HG03558 (cell line): ENCODE results near the gene RHBDD3.

Source experiments
- ATAC-seq: cut with Tn5 transposase; IDR thresholded peaks from one replicate; pipeline ENCODE4 v1.9.1; 2021; ENCODE audit warnings: moderate number of reproducible peaks; ENCODE audit not compliant: unreplicated experiment; ENCODE audit errors: extremely low read depth

RHBDD3 gene

GRCh38 chr22:29267858-29268510, at the start of gene RHBDD3, which contains the start of gene EWSR1:
RHBDD3 (minus strand) TSS chr22:29267981; CDS start chr22:29265626, 2,355 bp downstream.
EWSR1 (plus strand) TSS chr22:29268268; CDS start chr22:29268337, 69 bp downstream.
- peak; percentile 40 for ATAC-seq

GRCh38 chr22:29316141-29316828, 48.5 kb upstream of the RHBDD3 start:
- no peak for ATAC-seq

DNA sequence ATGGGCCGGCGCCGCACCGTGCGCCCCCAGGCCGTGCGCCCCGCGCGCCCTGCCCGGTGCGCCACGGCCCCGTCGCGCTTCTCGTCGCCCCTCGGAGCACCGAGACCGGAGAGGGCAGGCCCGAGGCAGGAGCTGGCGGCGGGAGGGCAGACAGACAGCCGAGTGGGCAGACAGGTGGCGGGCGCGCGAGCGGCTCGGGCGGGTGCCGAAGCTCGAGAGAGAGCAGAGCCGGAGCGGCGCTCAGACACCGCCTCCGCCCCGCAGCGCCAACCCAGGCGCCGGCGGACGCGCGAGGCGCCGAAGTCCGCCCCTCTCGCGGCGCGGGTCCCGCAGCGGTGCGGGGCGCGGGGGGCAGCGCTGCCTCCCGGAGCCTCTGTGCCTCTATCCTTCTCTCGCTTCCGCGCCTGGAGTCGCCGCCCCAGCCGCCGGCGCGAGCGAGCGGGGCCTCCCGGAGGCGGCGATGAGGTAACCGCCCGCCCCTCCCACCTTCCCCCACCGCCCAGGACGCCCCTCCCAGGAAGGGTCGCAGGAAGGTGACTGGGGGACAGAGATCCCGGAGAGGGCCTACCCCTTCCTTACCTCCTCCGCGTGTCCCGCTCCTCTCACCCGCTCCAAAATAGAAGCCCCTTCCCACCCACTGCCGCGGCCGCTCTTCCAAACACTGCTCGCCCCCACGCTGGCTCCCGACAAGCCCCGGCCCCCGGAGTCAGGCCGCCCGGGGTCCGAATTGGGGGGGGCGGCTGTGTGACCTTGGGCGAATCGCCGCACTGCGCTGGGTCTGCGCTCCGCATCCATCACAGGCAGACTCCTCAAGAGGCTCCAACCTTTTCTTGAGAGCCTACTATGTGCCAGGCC, 47.7 kb upstream of the RHBDD3 start, which contains the start of gene RASL10A:
Gene RASL10A (minus strand): TSS at position 412 of the 855 bp plus-strand sequence. CDS start 451 bp downstream, outside the sequence.
- ATAC-seq, result no peak

DNA sequence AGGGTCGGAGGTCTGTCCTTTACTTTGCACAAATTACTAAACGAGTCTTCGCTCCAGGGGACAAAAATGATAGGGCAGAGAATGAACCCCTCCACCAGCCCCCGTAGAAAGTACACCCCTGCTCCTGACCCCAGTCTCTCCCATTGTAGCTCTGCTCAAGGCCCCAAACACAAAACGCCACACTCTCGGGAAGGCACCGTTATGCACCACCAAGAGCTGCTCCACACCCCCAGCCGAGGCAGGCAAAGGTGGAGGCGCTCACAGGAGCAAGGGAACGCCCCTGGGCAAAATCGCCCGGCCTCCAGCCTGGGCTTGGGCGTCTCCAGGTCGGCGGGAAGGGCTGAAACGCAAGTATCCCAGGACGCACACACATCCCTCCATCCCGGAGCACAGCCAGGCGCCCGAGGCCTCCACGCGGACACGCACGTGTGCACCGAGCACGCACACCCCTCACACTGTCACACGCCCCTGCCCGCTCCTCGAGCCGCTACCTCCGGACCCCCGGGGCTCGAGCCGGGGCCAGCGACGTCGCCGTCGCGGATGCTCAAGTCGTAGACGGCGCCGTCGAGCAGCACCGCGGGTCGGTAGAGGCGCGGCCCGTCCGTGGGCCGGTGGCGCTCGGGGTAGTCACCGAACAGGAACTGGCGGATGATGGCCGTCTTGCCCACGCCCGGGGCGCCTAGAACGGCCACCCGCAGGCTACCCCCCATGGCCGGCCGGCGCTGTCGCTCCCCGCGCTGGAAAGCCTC, 46.9 kb upstream of the RHBDD3 start:
- no peak for ATAC-seq

DNA sequence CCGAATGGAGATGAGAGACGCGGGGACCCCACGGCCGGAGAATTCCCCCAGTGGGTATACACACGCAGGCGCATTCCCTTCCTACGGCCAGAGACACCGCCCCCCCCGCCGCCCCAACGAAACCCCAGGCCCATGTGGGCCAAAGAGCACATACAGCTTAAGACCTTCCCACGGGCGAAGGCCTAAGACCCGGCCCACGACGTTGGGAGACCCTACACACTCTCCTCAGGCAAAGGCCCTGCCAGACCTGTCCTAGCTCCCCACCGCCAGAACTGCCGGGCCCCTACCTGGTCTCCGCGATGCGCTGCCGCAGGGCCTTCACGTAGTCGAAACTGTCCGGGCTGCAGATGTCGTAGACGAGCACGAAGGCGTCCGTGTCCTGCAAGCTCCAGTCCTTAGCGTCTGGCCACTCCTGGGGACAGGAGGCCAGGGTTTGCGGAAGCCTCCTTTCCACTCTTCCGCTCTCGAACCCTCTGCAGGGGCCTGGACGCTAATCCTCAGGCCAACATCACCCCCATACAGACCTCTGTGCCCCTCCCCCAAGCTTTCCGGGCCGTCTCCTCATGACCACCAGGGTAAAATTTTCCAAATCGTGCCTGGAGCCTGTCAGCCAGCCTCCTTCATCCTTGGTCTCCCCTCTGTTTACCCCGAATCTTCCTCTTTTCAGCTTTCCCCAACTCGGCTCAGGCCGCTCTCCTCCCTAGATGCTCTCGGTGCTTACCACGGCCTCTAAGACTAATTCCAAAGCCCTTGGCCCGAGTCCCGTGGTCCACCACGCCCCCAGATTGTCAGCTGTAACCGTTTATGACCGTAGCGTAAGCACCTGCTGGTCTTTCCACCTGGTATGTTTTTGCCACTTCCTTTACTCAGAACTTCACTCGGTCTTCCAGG, 46.0 kb upstream of the RHBDD3 start:
- ATAC-seq, result no peak

DNA sequence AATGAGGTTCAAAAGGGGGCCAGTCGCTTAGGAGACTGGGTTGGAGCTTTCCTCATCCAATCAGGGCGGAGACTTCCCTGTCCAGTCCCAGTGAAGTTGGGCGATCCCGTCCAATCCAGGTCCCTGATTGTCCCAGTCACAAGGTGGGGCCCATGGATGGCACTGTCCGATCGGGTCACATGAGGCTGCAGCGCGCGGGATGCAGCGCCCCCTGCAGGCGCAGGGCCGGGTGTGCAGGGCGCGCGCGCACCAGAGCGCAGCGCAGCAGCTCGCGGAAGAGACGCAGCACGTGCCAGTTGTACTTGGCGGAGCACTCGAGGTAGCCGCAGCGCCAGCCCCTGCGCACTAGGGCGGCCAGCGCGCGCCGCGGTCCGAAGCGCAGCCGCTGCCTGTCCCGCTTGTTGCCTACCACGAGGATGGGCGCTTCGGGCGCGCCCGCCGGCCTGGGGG, 45.4 kb upstream of the RHBDD3 start:
- ATAC-seq, result no peak

DNA sequence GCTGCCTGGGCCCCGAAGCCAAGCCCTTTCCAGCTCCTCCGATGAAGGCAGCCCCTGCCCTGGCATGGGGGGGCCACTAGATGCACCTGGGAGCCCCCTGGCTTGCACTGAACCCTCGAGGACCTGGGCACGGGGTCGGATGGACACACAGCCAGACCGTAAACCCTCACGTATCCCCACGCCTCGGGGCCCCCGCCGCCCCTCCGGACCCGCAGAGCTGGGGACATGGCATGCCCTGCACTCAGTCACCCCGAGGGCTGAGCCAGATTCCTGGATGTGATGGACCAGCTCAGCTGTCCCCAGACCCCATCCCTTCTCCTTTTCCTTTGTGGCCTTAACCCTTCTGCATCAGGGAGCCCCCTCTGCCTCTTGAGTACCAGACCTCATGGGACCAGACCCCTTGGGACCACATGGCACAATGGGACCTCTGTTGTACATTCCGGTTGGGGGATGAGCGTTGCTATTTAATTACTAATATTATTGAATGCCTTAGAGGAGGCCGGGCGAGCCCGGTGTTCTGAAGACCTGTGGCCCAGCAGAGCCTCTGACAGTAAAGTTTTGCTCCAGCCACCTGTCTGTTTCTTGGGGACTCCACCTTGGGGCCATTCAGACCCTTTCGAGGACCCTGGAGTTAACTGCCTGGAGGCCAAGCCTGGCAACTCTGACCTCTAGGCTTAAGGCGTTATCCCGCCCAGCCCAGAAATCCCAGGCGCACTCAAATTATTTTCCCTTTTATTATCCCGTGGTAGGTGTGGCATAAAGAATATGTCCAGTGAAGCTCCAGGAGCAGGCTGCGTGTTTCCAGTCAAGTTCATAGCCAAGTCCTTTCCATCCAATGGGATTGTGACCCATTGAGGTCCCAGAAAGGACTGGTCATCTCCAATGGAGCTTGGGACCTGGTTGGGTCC, 44.7 kb upstream of the RHBDD3 start:
- ATAC-seq, result no peak

- ATAC-seq, result no peak
These were observed 43.9 kb upstream of the RHBDD3 start for GRCh38 chr22:29311464-29312217.

DNA sequence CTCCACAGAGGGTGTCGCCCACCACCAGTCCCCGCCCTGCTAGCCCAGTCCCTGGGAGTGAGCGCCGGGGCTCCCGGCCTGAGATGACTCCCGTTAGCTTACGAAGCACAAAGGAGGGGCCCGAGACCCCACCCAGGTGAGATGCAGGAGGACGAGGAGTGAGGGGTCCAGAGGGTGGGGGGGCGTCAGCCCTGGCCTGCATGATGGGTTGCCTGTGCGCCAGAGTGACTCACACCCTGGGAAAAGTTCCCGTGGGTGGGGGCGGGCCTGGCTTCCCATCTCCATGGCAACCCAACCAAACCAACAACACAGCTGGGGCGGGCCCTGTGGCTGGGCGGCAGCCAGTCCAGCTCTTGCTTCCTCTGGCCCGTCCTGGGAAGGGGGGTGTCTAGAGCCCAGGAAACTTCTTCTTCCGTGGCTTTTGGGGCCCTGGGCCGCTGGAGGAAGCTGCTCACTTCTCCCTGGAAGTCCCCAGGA, 43.1 kb upstream of the RHBDD3 start:
- no peak for ATAC-seq

- ATAC-seq, result no peak
These were observed 42.5 kb upstream of the RHBDD3 start for GRCh38 chr22:29310065-29310862.

- ATAC-seq, result no peak
These were observed 41.7 kb upstream of the RHBDD3 start for GRCh38 chr22:29309332-29310064.

DNA sequence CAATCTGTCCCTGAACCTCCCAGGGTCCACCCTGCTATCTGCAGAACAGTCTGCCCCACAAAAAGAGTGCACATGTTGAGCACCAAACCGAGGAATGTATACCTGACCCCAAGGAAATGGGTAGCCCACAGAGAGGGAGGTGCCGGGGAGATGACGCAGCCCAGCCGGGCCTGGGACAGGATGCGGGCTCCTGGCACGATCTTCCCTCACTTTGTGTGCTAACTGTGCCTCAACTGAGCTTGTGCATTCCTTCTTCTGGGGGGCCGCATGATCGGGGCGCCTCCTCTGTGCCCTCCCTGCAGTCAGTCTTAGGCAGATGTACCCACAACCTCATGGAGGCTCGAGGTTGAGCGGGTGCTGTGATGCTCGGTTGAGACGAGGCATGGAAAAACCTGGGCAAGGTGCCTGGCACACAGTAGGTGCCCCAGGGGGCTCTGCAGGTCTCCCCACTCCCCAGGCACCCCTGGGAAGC, 41.0 kb upstream of the RHBDD3 start:
- no peak for ATAC-seq

DNA sequence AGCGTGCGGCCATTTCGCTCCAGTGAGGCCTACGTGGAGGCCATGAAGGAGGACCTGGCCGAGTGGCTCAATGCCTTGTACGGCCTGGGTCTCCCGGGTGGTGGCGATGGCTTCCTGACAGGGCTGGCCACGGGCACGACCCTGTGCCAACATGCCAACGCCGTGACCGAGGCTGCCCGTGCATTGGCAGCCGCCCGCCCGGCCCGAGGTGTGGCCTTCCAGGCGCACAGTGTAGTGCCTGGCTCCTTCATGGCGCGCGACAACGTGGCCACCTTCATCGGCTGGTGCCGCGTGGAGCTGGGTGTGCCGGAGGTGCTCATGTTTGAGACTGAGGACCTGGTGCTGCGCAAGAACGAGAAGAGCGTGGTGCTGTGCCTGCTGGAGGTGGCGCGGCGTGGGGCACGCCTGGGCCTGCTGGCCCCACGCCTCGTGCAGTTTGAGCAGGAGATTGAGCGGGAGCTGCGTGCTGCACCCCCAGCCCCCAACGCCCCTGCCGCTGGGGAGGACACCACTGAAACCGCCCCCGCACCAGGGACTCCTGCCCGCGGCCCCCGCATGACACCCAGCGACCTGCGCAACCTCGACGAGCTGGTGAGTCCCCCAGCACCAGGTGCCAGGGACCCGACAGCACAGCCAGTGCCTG, 40.5 kb upstream of the RHBDD3 start:
- no peak for ATAC-seq

GRCh38 chr22:29307596-29308147, 39.9 kb upstream of the RHBDD3 start:
- no peak for ATAC-seq
